Measurements from ENCODE around the gene CD79B. TPM values are rescaled to one million over a fixed set of nuclear protein-coding genes. Genes with fewer than 3 reads are reported as not detected.

Gene CD79B
- total RNA-seq, 1 experiment from 2014 or later, result 0.59 TPM

DNA sequence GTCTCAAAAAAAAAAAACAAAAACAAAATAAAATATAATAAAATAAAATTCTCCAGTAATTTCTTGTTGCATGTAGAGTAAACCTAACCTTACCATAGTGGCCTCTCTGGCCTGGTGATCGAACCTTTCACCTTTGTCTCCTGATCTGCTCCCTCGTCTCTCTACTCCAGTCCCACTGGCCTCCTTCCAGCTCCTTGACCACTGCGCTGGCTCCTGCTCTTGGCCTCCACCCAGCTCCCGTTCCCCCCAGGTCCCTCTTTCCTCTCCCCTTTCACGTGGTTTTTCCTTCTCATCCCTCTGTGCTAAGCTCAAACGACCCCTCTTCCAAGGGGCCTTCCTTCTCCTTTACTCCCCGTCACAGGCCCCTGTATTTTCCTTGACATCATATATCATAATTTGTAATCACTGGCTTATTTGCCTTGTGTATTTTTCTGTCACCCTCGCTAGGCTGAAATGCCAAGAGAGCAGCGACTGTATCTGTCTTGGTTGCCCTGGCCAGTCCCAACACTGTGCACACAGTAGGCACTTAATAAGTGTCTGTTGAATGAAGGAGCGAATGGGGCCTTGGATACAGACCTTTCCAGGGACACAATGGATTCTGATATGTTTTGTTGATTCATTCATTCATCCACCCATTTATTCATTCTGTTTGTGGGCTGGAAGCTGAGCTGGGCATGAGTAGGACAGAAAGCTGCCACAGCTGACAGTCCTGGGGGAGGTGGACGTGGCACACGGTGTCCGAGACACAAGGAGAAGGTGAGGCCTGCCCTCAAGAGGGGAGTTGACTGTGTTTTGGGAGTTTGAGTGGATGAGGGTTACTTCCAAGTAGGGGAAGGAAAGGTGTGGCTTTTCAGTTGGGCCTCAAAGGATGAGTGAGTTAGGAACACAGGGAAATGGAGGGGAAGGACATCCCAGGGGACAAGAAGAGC lies 46.4 kb upstream of the CD79B start:
- POLR2A ChIA-PET, result no interaction called here
- no peak overlapping the region for H3K9ac ChIP-seq (ENCODE audit: low read length)
- no peaks in the 10 kb centered on the region for H3K36me3 ChIP-seq (ENCODE audit: control insufficient read depth in 1 of 2, insufficient read depth in 2 of 2, low read length in 2 of 2)
- no peak overlapping the region for H3K4me2 ChIP-seq (ENCODE audit: low read length)
- RAD21 ChIA-PET (ENCODE audit: low non-redundant PET in 1 of 2, low total read pairs in 2 of 2, uncharacterized antibody in 2 of 2, unreplicated experiment in 2 of 2), result no interaction called here
- no peak overlapping the region for H3K27ac ChIP-seq (ENCODE audit: low read depth, low read length)
- TF ChIP-seq EGR1 (IDR thresholded peaks at IDR 0.05; ENCODE audit: low read depth) (no peak), SP1 (IDR thresholded peaks at IDR 0.05; ENCODE audit: low read depth) (no peak), JUND (IDR thresholded peaks at IDR 0.05) (no peak), YY1 (IDR thresholded peaks at IDR 0.05; ENCODE audit: extremely low read depth, insufficient replicate concordance, low read depth, low read length) (no peak), ZBTB33 (IDR thresholded peaks at IDR 0.05; ENCODE audit: extremely low read depth, insufficient replicate concordance, low read length) (no peak), ZFX (IDR thresholded peaks at IDR 0.05) (no peak), SRF (IDR thresholded peaks at IDR 0.05; ENCODE audit: low read depth) (no peak), CTCF (IDR thresholded peaks at IDR 0.05 in 2 of 3, conservative IDR thresholded peaks at IDR 0.05 in 1 of 3; ENCODE audit: borderline replicate concordance in 1 of 3, insufficient read depth in 1 of 3, low read depth in 2 of 3, low read length in 2 of 3) (no peak), FOSL1 (IDR thresholded peaks at IDR 0.05; ENCODE audit: low read depth) (no peak), REST (IDR thresholded peaks at IDR 0.05; ENCODE audit: low read depth) (no peak), POLR2AphosphoS5 (IDR thresholded peaks at IDR 0.05; ENCODE audit: low read depth, low read length) (no peak)
- TF ChIP-seq, protein P1, sequence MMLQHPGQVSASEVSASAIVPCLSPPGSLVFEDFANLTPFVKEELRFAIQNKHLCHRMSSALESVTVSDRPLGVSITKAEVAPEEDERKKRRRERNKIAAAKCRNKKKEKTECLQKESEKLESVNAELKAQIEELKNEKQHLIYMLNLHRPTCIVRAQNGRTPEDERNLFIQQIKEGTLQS (IDR thresholded peaks at IDR 0.05), result no peak
- CTCF ChIA-PET, result interaction anchor here (1.2 to 1.7 kb wide), 2 partner anchors 12 to 28 kb away, joined by 3 to 4 read pairs; no protein-coding TSS in a partner anchor
- H3K27me3 ChIP-seq (ENCODE audit: insufficient read depth, low read length), result no peaks in the 10 kb centered on the region
- H3K9me3 ChIP-seq (ENCODE audit: control insufficient read depth in 1 of 2, insufficient read depth in 1 of 2, low read depth in 1 of 2, low read length in 2 of 2), result 0 out of 4 replicates have a peak, but pooled peaks cover 0 to 4% of the 10 kb centered on the region in 2 experiments
- no peak overlapping the region for H3K4me3 ChIP-seq (replicated peaks in 1 of 2; ENCODE audit: low read depth in 1 of 2, low read length in 2 of 2)
- H3K79me2 ChIP-seq (ENCODE audit: insufficient read depth, low read length), result no peaks in the 10 kb centered on the region
- no peaks in the 10 kb centered on the region for H4K20me1 ChIP-seq (ENCODE audit: insufficient read depth)
- intact Hi-C loops (cut with micrococcal nuclease), result no loop called here
- H3K4me1 ChIP-seq (ENCODE audit: control insufficient read depth in 1 of 2, insufficient read depth in 2 of 2, low read length in 2 of 2), result peaks cover 19 to 30% of the 10 kb centered on the region in 2 experiments
- no TSS peak for BruUV-seq (replicated peaks)
- DNase-seq (ENCODE audit: low read depth, low spot score) (no peak), ATAC-seq (no peak)
- H3K9me2 ChIP-seq (ENCODE audit: insufficient read depth), result no peaks in the 10 kb centered on the region
- no peak overlapping the region for H2AFZ ChIP-seq (ENCODE audit: low read depth, low read length, poor library complexity, severe bottlenecking)

All from HCT116 (cell line).